ENCODE measurements around the gene ZNF274.
"Not testable (repeated sequence)": the region's sequence is repeated elsewhere in the genome, so short reads cannot be mapped to it uniquely, and the experiment has no call there.

ZNF274 gene

GRCh38 chr19:58213075-58213369 is 30.2 kb downstream of the ZNF274 start:
- DNase-seq = no peak

GRCh38 chr19:58217069-58217481 is 34.2 kb downstream of the ZNF274 start:
- DNase-seq = no peak

GRCh38 chr19:58217607-58218391 is 34.9 kb downstream of the ZNF274 start:
- DNase-seq = no peak

- DNase-seq = no peak
These were observed 36.0 kb downstream of the ZNF274 start for GRCh38 chr19:58218899-58219298.

GRCh38 chr19:58227964-58228584 is 45.2 kb downstream of the ZNF274 start:
- no peak for DNase-seq

- DNase-seq = no peak
These were observed 45.9 kb downstream of the ZNF274 start, which contains the start of gene ZNF544 for GRCh38 chr19:58228585-58229254. ZNF544 (plus strand) TSS chr19:58228914; CDS start chr19:58244024, 15,110 bp downstream.

GRCh38 chr19:58229255-58229639 is 46.4 kb downstream of the ZNF274 start:
- DNase-seq = no peak

- DNase-seq = no peak
These were observed 54.5 kb downstream of the ZNF274 start for GRCh38 chr19:58237324-58237723.

- no peak for DNase-seq
These were observed 60.5 kb downstream of the ZNF274 start for GRCh38 chr19:58243351-58243750.

- no peak for DNase-seq
These were observed 66.0 kb downstream of the ZNF274 start for GRCh38 chr19:58248886-58249285.

- no peak for DNase-seq
These were observed 69.3 kb downstream of the ZNF274 start for GRCh38 chr19:58252102-58252685.

- DNase-seq = not testable (repeated sequence)
These were observed 75.4 kb downstream of the ZNF274 start for GRCh38 chr19:58258259-58258658.

GRCh38 chr19:58261600-58261967 is 78.7 kb downstream of the ZNF274 start:
- no peak for DNase-seq

- no peak for DNase-seq
These were observed 79.4 kb downstream of the ZNF274 start for GRCh38 chr19:58261968-58262921.

GRCh38 chr19:58262922-58263296 is 80.0 kb downstream of the ZNF274 start:
- no peak for DNase-seq
